Measurements from ENCODE around the gene TLE3. TPM values are rescaled to one million over a fixed set of nuclear protein-coding genes. Genes with fewer than 3 reads are reported as not detected.
A peak's percentile ranks its signal among the peaks of the same experiment; 100 is the strongest.

Gene TLE3
- total RNA-seq, 2 experiments from 2014 or later = 159 to 167 TPM

GRCh38 chr15:70048198-70048565, 49.5 kb downstream of the TLE3 start:
- H3K36me3 ChIP-seq (ENCODE audit: insufficient read depth, low read length) = peaks cover 49% of the 10 kb centered on the region
- intact Hi-C loops (cut with DNase I, micrococcal nuclease) = loop anchor here in 1 of 2 experiments (10.0 kb wide), 1 partner anchor 47 kb away; the partner anchor contains the start of gene TLE3
- CTCF ChIA-PET = no interaction called here

DNA sequence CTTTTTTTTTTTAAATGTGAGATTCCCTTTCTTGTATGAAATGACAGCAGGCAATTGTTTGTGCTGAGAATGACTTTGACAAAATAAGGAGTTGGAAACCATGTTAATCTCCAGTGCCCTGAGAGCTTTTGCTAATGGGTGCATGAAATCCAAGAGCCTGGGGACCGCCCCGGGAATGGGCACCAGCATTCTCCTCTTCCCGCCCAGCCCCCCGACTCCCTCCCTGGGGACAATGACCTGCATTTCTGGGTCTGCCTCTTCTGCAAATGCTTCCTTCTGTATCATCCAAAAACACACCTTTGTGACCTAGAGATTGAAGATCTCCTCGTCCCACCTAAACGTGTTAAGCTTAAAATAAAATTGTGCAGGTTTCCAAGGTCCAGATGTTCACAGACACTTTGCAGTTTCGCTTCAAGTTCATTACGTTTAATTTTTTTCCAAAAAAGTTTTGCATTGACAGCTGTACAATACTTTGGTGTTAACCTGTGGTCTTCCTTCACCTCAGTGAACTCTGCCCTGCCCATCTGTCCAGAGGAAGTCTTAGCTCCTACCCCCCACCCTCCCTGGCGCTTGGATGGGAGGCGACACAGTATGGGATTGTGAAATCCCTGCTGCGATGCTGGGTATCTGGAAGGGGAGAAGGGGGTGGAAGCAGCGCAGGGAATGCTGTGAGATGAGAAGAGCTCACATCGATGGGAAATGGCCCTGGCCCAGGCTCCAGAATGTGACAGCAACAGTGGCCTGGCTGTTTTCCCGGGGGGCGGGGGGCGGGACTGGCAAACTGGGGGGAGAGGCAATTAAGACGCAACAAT, 50.1 kb downstream of the TLE3 start:
- Histone ChIP-seq H3K36me3 (ENCODE audit: insufficient read depth, low read length) (peaks cover 43% of the 10 kb centered on the region), H3K4me3 (ENCODE audit: low read length) (no peak overlapping the region), H3K27me3 (ENCODE audit: control insufficient read depth in 1 of 2, insufficient read depth in 2 of 2, low read length in 2 of 2) (no peaks in the 10 kb centered on the region), H3K9me3 (ENCODE audit: control insufficient read depth in 1 of 2, insufficient read depth in 1 of 2, low read length in 2 of 2) (no peaks in the 10 kb centered on the region), H3K4me1 (ENCODE audit: insufficient read depth, low read length) (no peaks in the 10 kb centered on the region), H3K27ac (ENCODE audit: low read depth in 1 of 2, low read length in 2 of 2) (no peak overlapping the region)
- DNase-seq (no peak), ATAC-seq (ENCODE audit: poor library complexity) (no peak)
- Mint-ChIP-seq H3K4me3 (no peak overlapping the region), H3K9me3 (no peaks in the 10 kb centered on the region), H3K27me3 (no peaks in the 10 kb centered on the region), H3K36me3 (ENCODE audit: low read depth) (peaks cover 72% of the 10 kb centered on the region), H3K27ac (no peak overlapping the region), H3K4me1 (ENCODE audit: low read depth) (no peaks in the 10 kb centered on the region)
- ChIA-PET POLR2A (interaction anchor here (0.6 kb wide), 1 partner anchor 327 kb away, joined by 4 read pairs; no protein-coding TSS in a partner anchor), CTCF (no interaction called here)
- intact Hi-C loops (cut with DNase I, micrococcal nuclease) = loop anchor here in 1 of 2 experiments (10.0 kb wide), 1 partner anchor 47 kb away; the partner anchor contains the start of gene TLE3
- TF ChIP-seq, protein P1, sequence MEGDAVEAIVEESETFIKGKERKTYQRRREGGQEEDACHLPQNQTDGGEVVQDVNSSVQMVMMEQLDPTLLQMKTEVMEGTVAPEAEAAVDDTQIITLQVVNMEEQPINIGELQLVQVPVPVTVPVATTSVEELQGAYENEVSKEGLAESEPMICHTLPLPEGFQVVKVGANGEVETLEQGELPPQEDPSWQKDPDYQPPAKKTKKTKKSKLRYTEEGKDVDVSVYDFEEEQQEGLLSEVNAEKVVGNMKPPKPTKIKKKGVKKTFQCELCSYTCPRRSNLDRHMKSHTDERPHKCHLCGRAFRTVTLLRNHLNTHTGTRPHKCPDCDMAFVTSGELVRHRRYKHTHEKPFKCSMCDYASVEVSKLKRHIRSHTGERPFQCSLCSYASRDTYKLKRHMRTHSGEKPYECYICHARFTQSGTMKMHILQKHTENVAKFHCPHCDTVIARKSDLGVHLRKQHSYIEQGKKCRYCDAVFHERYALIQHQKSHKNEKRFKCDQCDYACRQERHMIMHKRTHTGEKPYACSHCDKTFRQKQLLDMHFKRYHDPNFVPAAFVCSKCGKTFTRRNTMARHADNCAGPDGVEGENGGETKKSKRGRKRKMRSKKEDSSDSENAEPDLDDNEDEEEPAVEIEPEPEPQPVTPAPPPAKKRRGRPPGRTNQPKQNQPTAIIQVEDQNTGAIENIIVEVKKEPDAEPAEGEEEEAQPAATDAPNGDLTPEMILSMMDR (IDR thresholded peaks at IDR 0.05) = no peak

More at GRCh38 chr15:70048198-70048565, 49.5 kb downstream of the TLE3 start:
- no peak overlapping the region for H3K27ac Mint-ChIP-seq
- H3K4me1 ChIP-seq (ENCODE audit: insufficient read depth, low read length) = no peaks in the 10 kb centered on the region
- H3K4me3 ChIP-seq (ENCODE audit: low read length) = no peak overlapping the region
- TF ChIP-seq, protein P1 (IDR thresholded peaks at IDR 0.05) = no peak
- H3K36me3 Mint-ChIP-seq (ENCODE audit: low read depth) = peaks cover 78% of the 10 kb centered on the region
- H3K4me3 Mint-ChIP-seq = no peak overlapping the region
- H3K9me3 ChIP-seq (ENCODE audit: control insufficient read depth in 1 of 2, insufficient read depth in 1 of 2, low read length in 2 of 2) = no peaks in the 10 kb centered on the region
- no peaks in the 10 kb centered on the region for H3K27me3 ChIP-seq (ENCODE audit: control insufficient read depth in 1 of 2, insufficient read depth in 2 of 2, low read length in 2 of 2)
- no peak for DNase-seq
- H3K27me3 Mint-ChIP-seq = no peaks in the 10 kb centered on the region
- H3K9me3 Mint-ChIP-seq = no peaks in the 10 kb centered on the region
- ATAC-seq (ENCODE audit: poor library complexity) = no peak
- POLR2A ChIA-PET = no interaction called here
- no peak overlapping the region for H3K27ac ChIP-seq (ENCODE audit: low read depth in 1 of 2, low read length in 2 of 2)
- no peaks in the 10 kb centered on the region for H3K4me1 Mint-ChIP-seq (ENCODE audit: low read depth)

- CTCF ChIA-PET = no interaction called here
- no peaks in the 10 kb centered on the region for H3K4me1 ChIP-seq (ENCODE audit: insufficient read depth, low read length)
- no peak overlapping the region for H3K4me3 Mint-ChIP-seq
- H3K9me3 ChIP-seq (ENCODE audit: control insufficient read depth in 1 of 2, insufficient read depth in 1 of 2, low read length in 2 of 2) = no peaks in the 10 kb centered on the region
- no peak for DNase-seq
- intact Hi-C loops (cut with DNase I, micrococcal nuclease) = loop anchor here in 1 of 2 experiments (10.0 kb wide), 1 partner anchor 48 kb away; the partner anchor contains the start of gene TLE3
- ATAC-seq (ENCODE audit: poor library complexity) = no peak
- peak overlapping the region; percentile 36 for H3K27ac Mint-ChIP-seq
- H3K36me3 ChIP-seq (ENCODE audit: insufficient read depth, low read length) = peaks cover 36% of the 10 kb centered on the region
- H3K27me3 Mint-ChIP-seq = no peaks in the 10 kb centered on the region
- H3K36me3 Mint-ChIP-seq (ENCODE audit: low read depth) = peaks cover 66% of the 10 kb centered on the region
- POLR2A ChIA-PET = interaction anchor here (0.6 kb wide), 1 partner anchor 326 kb away, joined by 4 read pairs; no protein-coding TSS in a partner anchor
- no peaks in the 10 kb centered on the region for H3K27me3 ChIP-seq (ENCODE audit: control insufficient read depth in 1 of 2, insufficient read depth in 2 of 2, low read length in 2 of 2)
- no peaks in the 10 kb centered on the region for H3K4me1 Mint-ChIP-seq (ENCODE audit: low read depth)
- H3K27ac ChIP-seq (ENCODE audit: low read depth in 1 of 2, low read length in 2 of 2) = no peak overlapping the region
- no peaks in the 10 kb centered on the region for H3K9me3 Mint-ChIP-seq
- TF ChIP-seq, protein P1 (IDR thresholded peaks at IDR 0.05) = no peak
- H3K4me3 ChIP-seq (ENCODE audit: low read length) = no peak overlapping the region
These were observed 50.9 kb downstream of the TLE3 start for GRCh38 chr15:70046679-70047369.
